T-helper 17 cell (primary cell): ENCODE measurements around the gene WNT10A. TPM values are rescaled to one million over a fixed set of nuclear protein-coding genes. Genes with fewer than 3 reads are reported as not detected.
"Not testable (repeated sequence)": the region's sequence is repeated elsewhere in the genome, so short reads cannot be mapped to it uniquely, and the experiment has no call there.

Source experiments
- ATAC-seq: fragments of 150-1000 bp; cut with Tn5 transposase; 2 replicates; pipeline ENCODE4 v1.10.0; 2021; ENCODE audit warnings: mild to moderate bottlenecking, moderate library complexity
- DNase-seq, 3 donors: peaks; one replicate each; pipeline versions ENCODE4 v3.0.0 to v3.0.0-alpha.2; 2020 to 2021
- H3K9me3 ChIP-seq: one replicate; pipeline ENCODE4 v1.7.0; 2013; ENCODE audit warnings: low read length, mild to moderate bottlenecking; ENCODE audit not compliant: control insufficient read depth, poor library complexity, severe bottlenecking
- H3K27ac Mint-ChIP-seq: one replicate; pipeline ENCODE4 v1.8.0; 2022; ENCODE audit warnings: mild to moderate bottlenecking, moderate library complexity, mixed read lengths
- H3K27me3 Mint-ChIP-seq: one replicate; pipeline ENCODE4 v1.8.0; 2022; ENCODE audit warnings: mixed read lengths
- H3K36me3 Mint-ChIP-seq: one replicate; pipeline ENCODE4 v1.8.0; 2022; ENCODE audit warnings: low read depth, mixed read lengths
- H3K4me1 Mint-ChIP-seq: one replicate; pipeline ENCODE4 v1.8.0; 2022; ENCODE audit warnings: mild to moderate bottlenecking, mixed read lengths
- H3K4me3 Mint-ChIP-seq: one replicate; pipeline ENCODE4 v1.8.0; 2022; ENCODE audit warnings: mild to moderate bottlenecking, moderate library complexity, mixed read lengths
- total RNA-seq, 4 donors: library from RNA in 2 of 4; stranded (reverse) in 2 of 4; gene quantifications; one replicate each; pipeline ENCODE4 v1.2.3 and lab custom pipeline; 2022 to 2026

The WNT10A gene
- total RNA-seq, 2 donors from 2014 or later, result 5.5 to 14.4 TPM

- Mint-ChIP-seq H3K36me3 (no peaks in the 10 kb centered on the region), H3K4me1 (peaks cover 5% of the 10 kb centered on the region), H3K27ac (no peak overlapping the region), H3K27me3 (peaks cover 60% of the 10 kb centered on the region), H3K4me3 (no peak overlapping the region)
- H3K9me3 ChIP-seq, result no peaks in the 10 kb centered on the region
- DNase-seq (no peak), ATAC-seq (no peak)
Observed at GRCh38 chr2:218924757-218925156, 44.1 kb downstream of the WNT10A start.

GRCh38 chr2:218925434-218925833, 44.8 kb downstream of the WNT10A start:
- Mint-ChIP-seq H3K4me3 (no peak overlapping the region), H3K4me1 (peaks cover 5% of the 10 kb centered on the region), H3K27ac (no peak overlapping the region), H3K27me3 (peaks cover 54% of the 10 kb centered on the region), H3K36me3 (no peaks in the 10 kb centered on the region)
- H3K9me3 ChIP-seq, result no peaks in the 10 kb centered on the region
- no peak for ATAC-seq
- DNase-seq, result no peak

DNA sequence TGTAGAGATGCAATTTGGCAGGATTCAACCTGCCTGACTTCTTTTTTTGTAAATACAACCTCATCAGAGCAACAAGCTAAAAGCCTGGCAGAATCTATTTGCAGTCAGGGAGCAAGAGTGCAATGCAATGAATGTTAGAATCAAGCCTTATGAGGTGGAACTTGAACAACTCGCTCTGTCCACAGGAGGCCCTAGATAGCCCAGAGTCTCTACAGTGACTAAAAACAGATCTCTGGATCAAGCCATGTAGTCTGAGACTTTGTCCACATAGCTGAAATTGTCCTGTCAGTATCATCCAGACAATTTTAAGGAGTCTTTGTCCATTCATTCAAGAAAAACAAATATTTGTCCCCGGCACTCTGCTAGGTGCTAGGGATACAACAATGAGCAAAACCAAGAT, 46.8 kb downstream of the WNT10A start:
- H3K9me3 ChIP-seq, result no peaks in the 10 kb centered on the region
- ATAC-seq (no peak), DNase-seq (no peak)
- Mint-ChIP-seq H3K4me1 (peaks cover 3% of the 10 kb centered on the region), H3K27me3 (peaks cover 46% of the 10 kb centered on the region), H3K36me3 (no peaks in the 10 kb centered on the region), H3K27ac (no peak overlapping the region), H3K4me3 (no peak overlapping the region)

- no peak overlapping the region for H3K27ac Mint-ChIP-seq
- H3K4me3 Mint-ChIP-seq, result no peak overlapping the region
- no peaks in the 10 kb centered on the region for H3K36me3 Mint-ChIP-seq
- peaks cover 41% of the 10 kb centered on the region for H3K27me3 Mint-ChIP-seq
- peaks cover 3% of the 10 kb centered on the region for H3K4me1 Mint-ChIP-seq
- ATAC-seq (no peak), DNase-seq (no peak)
- H3K9me3 ChIP-seq, result no peaks in the 10 kb centered on the region
Observed at GRCh38 chr2:218927876-218928275, 47.2 kb downstream of the WNT10A start.

GRCh38 chr2:218930488-218930887, 49.8 kb downstream of the WNT10A start:
- H3K9me3 ChIP-seq, ATAC-seq, H3K4me3 Mint-ChIP-seq, H3K4me1 Mint-ChIP-seq, H3K36me3 Mint-ChIP-seq, DNase-seq, H3K27ac Mint-ChIP-seq: not testable (repeated sequence)
- peaks cover 49% of the 10 kb centered on the region for H3K27me3 Mint-ChIP-seq

- H3K27me3 Mint-ChIP-seq, result peaks cover 49% of the 10 kb centered on the region
- not testable (repeated sequence) for H3K36me3 Mint-ChIP-seq, H3K4me1 Mint-ChIP-seq, H3K27ac Mint-ChIP-seq, DNase-seq, H3K4me3 Mint-ChIP-seq, ATAC-seq, H3K9me3 ChIP-seq
Observed at GRCh38 chr2:218931751-218932150, 51.1 kb downstream of the WNT10A start.

Other genes with a start within 250 kb of the WNT10A start
- gene ZNF142, start 221.2 kb upstream of the WNT10A start, total RNA-seq, result 10 to 100 TPM; 55.0 to 55.6 TPM
- 10 to 100 TPM; 24.1 to 31.8 TPM for gene BCS1L, start 221.2 kb upstream of the WNT10A start, total RNA-seq
- gene RNF25, start 208.8 kb upstream of the WNT10A start, total RNA-seq, result 10 to 100 TPM; 13.4 to 18.3 TPM
- gene STK36, start 208.8 kb upstream of the WNT10A start, total RNA-seq, result 10 to 100 TPM; 14.2 to 21.0 TPM
- gene TTLL4, start 170.0 kb upstream of the WNT10A start, total RNA-seq, result 10 to 100 TPM; 21.1 to 21.2 TPM
- under 1 TPM; 0.39 to 0.52 TPM for gene CYP27A1, start 98.7 kb upstream of the WNT10A start, total RNA-seq
- not detected for gene PRKAG3, start 49.0 kb upstream of the WNT10A start, total RNA-seq
- gene WNT6, start 21.0 kb upstream of the WNT10A start, total RNA-seq, result not detected
- not detected for gene CDK5R2, start 78.8 kb downstream of the WNT10A start, total RNA-seq
- not detected for gene FEV, start 104.3 kb downstream of the WNT10A start, total RNA-seq
- gene CRYBA2, start 112.6 kb downstream of the WNT10A start, total RNA-seq, result not detected
- gene CFAP65, start 160.7 kb downstream of the WNT10A start, total RNA-seq, result not detected
- not detected for gene IHH, start 180.1 kb downstream of the WNT10A start, total RNA-seq